CD14-positive monocyte (primary cell): ENCODE data around the gene DCUN1D3. TPM values are rescaled to one million over a fixed set of nuclear protein-coding genes. Genes with fewer than 3 reads are reported as not detected.

Experiments used
- DNase-seq, 3 donors: peaks; one replicate each; pipeline ENCODE4 v3.0.0-alpha.2; 2011 to 2022
- H2AFZ ChIP-seq: 2 replicates; pipeline ENCODE4 v1.6.0; 2012; ENCODE audit warnings: mild to moderate bottlenecking, low read depth, low read length, inconsistent platforms; ENCODE audit not compliant: insufficient read depth, poor library complexity, severe bottlenecking
- H3K27ac ChIP-seq, 2 donors: 1 replicate in 1 of 2; 2 replicates in 1 of 2; pipeline ENCODE4 v1.5.1; 2012 to 2013; ENCODE audit warnings: low read length in 2 of 2, control low read depth in 1 of 2, inconsistent platforms in 1 of 2, low read depth in 1 of 2, mild to moderate bottlenecking in 1 of 2
- H3K27me3 ChIP-seq, 2 donors: one replicate each; pipeline versions ENCODE4 v1.6.0 to v1.6.1; 2011 to 2013; ENCODE audit warnings: low read length in 2 of 2; ENCODE audit not compliant: control insufficient read depth in 2 of 2, insufficient read depth in 2 of 2
- H3K36me3 ChIP-seq, 2 donors: replicated peaks in 1 of 2; 1 replicate in 1 of 2; 2 replicates in 1 of 2; pipeline versions ENCODE4 v1.5.1 to v1.6.1; 2012 to 2013; ENCODE audit warnings: low read length in 2 of 2, control low read depth in 1 of 2, inconsistent platforms in 1 of 2, mild to moderate bottlenecking in 1 of 2; ENCODE audit not compliant: insufficient read depth in 2 of 2, control insufficient read depth in 1 of 2
- H3K4me1 ChIP-seq, 2 donors: 1 replicate in 1 of 2; 2 replicates in 1 of 2; pipeline versions ENCODE4 v1.5.1 to v1.6.1; 2012 to 2013; ENCODE audit warnings: low read length in 2 of 2, control low read depth in 1 of 2, inconsistent platforms in 1 of 2, mild to moderate bottlenecking in 1 of 2, moderate library complexity in 1 of 2; ENCODE audit not compliant: insufficient read depth in 2 of 2, control insufficient read depth in 1 of 2
- H3K4me2 ChIP-seq: replicated peaks from 2 replicates; pipeline ENCODE3; 2012; ENCODE audit warnings: low read length, moderate library complexity, mild to moderate bottlenecking; ENCODE audit not compliant: poor library complexity, severe bottlenecking; ENCODE audit errors: extremely low read depth
- H3K4me3 ChIP-seq, 3 experiments: fragments of 200-600 bp in 1 of 3; sonication (generic) in 1 of 3; replicated peaks in 1 of 3; 1 replicate in 2 of 3; 2 replicates in 1 of 3; pipeline ENCODE4 v1.5.1; 2011 to 2013; ENCODE audit warnings: low read length in 3 of 3, mild to moderate bottlenecking in 3 of 3, control low read depth in 2 of 3, low read depth in 2 of 3, inconsistent platforms in 1 of 3, moderate library complexity in 1 of 3
- H3K79me2 ChIP-seq: 2 replicates; pipeline ENCODE4 v1.6.0; 2012; ENCODE audit warnings: mild to moderate bottlenecking, control low read depth, inconsistent platforms, low read length, moderate library complexity; ENCODE audit not compliant: insufficient read depth
- H3K9ac ChIP-seq: 2 replicates; pipeline ENCODE4 v1.6.0; 2017; ENCODE audit warnings: low read length, mild to moderate bottlenecking; ENCODE audit not compliant: insufficient read depth, poor library complexity, severe bottlenecking
- H3K9me3 ChIP-seq, 2 donors: replicated peaks in 1 of 2; 1 replicate in 1 of 2; 2 replicates in 1 of 2; pipeline versions ENCODE4 v1.5.1 to v1.6.1; 2012 to 2013; ENCODE audit warnings: low read length in 2 of 2, control low read depth in 1 of 2; ENCODE audit not compliant: control insufficient read depth in 1 of 2, insufficient read depth in 1 of 2
- H4K20me1 ChIP-seq: 2 replicates; pipeline ENCODE4 v1.6.0; 2012; ENCODE audit warnings: mild to moderate bottlenecking, low read length, control low read depth, moderate library complexity; ENCODE audit not compliant: insufficient read depth
- H3K27ac Mint-ChIP-seq, 7 donors: one replicate each; pipeline ENCODE4 v1.8.0; 2020; ENCODE audit warnings: mild to moderate bottlenecking in 7 of 7, mixed read lengths in 7 of 7, moderate library complexity in 6 of 7, inconsistent platforms in 2 of 7
- H3K27me3 Mint-ChIP-seq, 3 donors: one replicate each; pipeline ENCODE4 v1.8.0; 2021 to 2022; ENCODE audit warnings: low read depth in 3 of 3, mild to moderate bottlenecking in 3 of 3, mixed read lengths in 3 of 3, moderate library complexity in 3 of 3, inconsistent platforms in 1 of 3
- H3K36me3 Mint-ChIP-seq, 2 donors: one replicate each; pipeline ENCODE4 v1.8.0; 2020; ENCODE audit warnings: mixed read lengths in 2 of 2, inconsistent platforms in 1 of 2, mild to moderate bottlenecking in 1 of 2
- H3K4me1 Mint-ChIP-seq: one replicate; pipeline ENCODE4 v1.8.0; 2020; ENCODE audit warnings: mild to moderate bottlenecking, mixed read lengths
- H3K4me3 Mint-ChIP-seq, 2 donors: one replicate each; pipeline ENCODE4 v1.8.0; 2020; ENCODE audit warnings: mild to moderate bottlenecking in 2 of 2, mixed read lengths in 2 of 2, moderate library complexity in 1 of 2
- H3K9me3 Mint-ChIP-seq, 7 donors: one replicate each; pipeline ENCODE4 v1.8.0; 2020 to 2022; ENCODE audit warnings: mixed read lengths in 7 of 7, mild to moderate bottlenecking in 6 of 7, moderate library complexity in 6 of 7, inconsistent platforms in 2 of 7
- CTCF ChIP-seq: fragments of 200-600 bp; IDR thresholded peaks from one replicate; pipeline ENCODE4 v1.8.0; 2022; ENCODE audit warnings: antibody characterized with exemption, mild to moderate bottlenecking
- WGBS: methylation state at CpG from one replicate; pipeline ENCODE4 v1.1.5; 2013; ENCODE audit warnings: missing lambda C conversion rate; ENCODE audit not compliant: insufficient coverage; 5-methylcytosine and 5-hydroxymethylcytosine counted together
- intact Hi-C, 2 donors: fragments of 100-400 bp; cut with micrococcal nuclease; formaldehyde crosslinking; loops; one replicate each; pipeline versions ENCODE4 v1.15.0 to v1.15.1; 2023
- polyA plus RNA-seq, 3 donors: library from polyadenylated mRNA; depleted of rRNA in 1 of 3; unstranded in 2 of 3; stranded (reverse) in 1 of 3; fragments of 300-500 nt in 2 of 3; fragments of >200 nt in 1 of 3; fragmentation: Illumina TruSeq in 2 of 3; gene quantifications; 1 replicate in 2 of 3; 2 replicates in 1 of 3; pipeline ENCODE4 v1.2.3, GENCODE V29; 2012 to 2021

The DCUN1D3 gene
- polyA plus RNA-seq, 3 donors = 1.0 to 3.4 (median 1.3) TPM

GRCh38 chr16:20937736-20938135 is 37.6 kb upstream of the DCUN1D3 start:
- WGBS = 96% methylated on average over 3 of the region's 6 CpGs
- no peak overlapping the region for H3K4me2 ChIP-seq
- H3K27ac Mint-ChIP-seq = no peak overlapping the region
- peaks cover 11% of the 10 kb centered on the region for H3K4me1 Mint-ChIP-seq
- no peaks in the 10 kb centered on the region for H4K20me1 ChIP-seq
- DNase-seq = no peak
- no peaks in the 10 kb centered on the region for H3K79me2 ChIP-seq
- H2AFZ ChIP-seq = no peak overlapping the region
- no peak overlapping the region for H3K4me3 Mint-ChIP-seq
- no peaks in the 10 kb centered on the region for H3K9me3 Mint-ChIP-seq
- H3K36me3 Mint-ChIP-seq = no peaks in the 10 kb centered on the region
- H3K9ac ChIP-seq = no peak overlapping the region
- peaks cover 1 to 5% (median 2%) of the 10 kb centered on the region in 3 donors for H3K27me3 Mint-ChIP-seq
- no peaks in the 10 kb centered on the region for H3K36me3 ChIP-seq
- no peak overlapping the region for H3K27ac ChIP-seq
- intact Hi-C loops = loop anchor here in 1 of 2 donors (10.0 kb wide), 1 partner anchor 73 kb away; no protein-coding TSS in a partner anchor
- H3K4me3 ChIP-seq = no peak overlapping the region
- no peaks in the 10 kb centered on the region for H3K27me3 ChIP-seq
- H3K4me1 ChIP-seq = peaks cover 9 to 17% of the 10 kb centered on the region in 2 donors
- TF ChIP-seq CTCF = no peak
- H3K9me3 ChIP-seq = no peaks in the 10 kb centered on the region

GRCh38 chr16:20933589-20933988 is 33.4 kb upstream of the DCUN1D3 start:
- Histone ChIP-seq H3K36me3 (no peaks in the 10 kb centered on the region), H3K27ac (no peak overlapping the region), H3K27me3 (no peaks in the 10 kb centered on the region), H3K4me1 (peaks cover 0 to under 1% of the 10 kb centered on the region in 2 donors), H3K79me2 (no peaks in the 10 kb centered on the region), H4K20me1 (no peaks in the 10 kb centered on the region), H3K9me3 (no peaks in the 10 kb centered on the region), H3K9ac (no peak overlapping the region), H3K4me2 (no peak overlapping the region), H3K4me3 (no peak overlapping the region), H2AFZ (no peak overlapping the region)
- intact Hi-C loops = loop anchor here in 1 of 2 donors (10.0 kb wide), 1 partner anchor 69 kb away; no protein-coding TSS in a partner anchor
- Mint-ChIP-seq H3K27me3 (peaks cover 1 to 5% (median 2%) of the 10 kb centered on the region in 3 donors), H3K9me3 (no peaks in the 10 kb centered on the region), H3K27ac (no peak overlapping the region), H3K36me3 (no peaks in the 10 kb centered on the region), H3K4me3 (no peak overlapping the region), H3K4me1 (peaks cover under 1% of the 10 kb centered on the region)
- TF ChIP-seq CTCF = no peak
- no peak for DNase-seq
